ENCODE data around the gene NEO1. TPM values are rescaled to one million over a fixed set of nuclear protein-coding genes. Genes with fewer than 3 reads are reported as not detected.

Gene NEO1
- total RNA-seq, 1 donor from 2014 or later = 75.6 TPM

- no peak for DNase-seq (ENCODE audit: low read depth, low spot score)
- Mint-ChIP-seq H3K9me3 (no peaks in the 10 kb centered on the region), H3K36me3 (ENCODE audit: low read depth) (peaks cover 6% of the 10 kb centered on the region), H3K27me3 (ENCODE audit: low read depth) (no peaks in the 10 kb centered on the region), H3K4me1 (no peaks in the 10 kb centered on the region), H3K4me3 (no peak overlapping the region), H3K27ac (ENCODE audit: unreplicated experiment) (no peak overlapping the region)
- TF ChIP-seq CTCF (conservative IDR thresholded peaks at IDR 0.05) = no peak
Measured at GRCh38 chr15:73264881-73265280, 212.6 kb downstream of the NEO1 start.

- Mint-ChIP-seq H3K27me3 (ENCODE audit: low read depth) (no peaks in the 10 kb centered on the region), H3K4me1 (no peaks in the 10 kb centered on the region), H3K36me3 (ENCODE audit: low read depth) (peaks cover 11% of the 10 kb centered on the region), H3K4me3 (no peak overlapping the region), H3K9me3 (no peaks in the 10 kb centered on the region), H3K27ac (ENCODE audit: unreplicated experiment) (no peak overlapping the region)
- peak; percentile 72 for TF ChIP-seq CTCF (conservative IDR thresholded peaks at IDR 0.05)
- DNase-seq (ENCODE audit: low read depth, low spot score) = peak; percentile 44
Measured at GRCh38 chr15:73265536-73266153, 213.4 kb downstream of the NEO1 start.

- TF ChIP-seq CTCF (conservative IDR thresholded peaks at IDR 0.05) = no peak
- H3K4me1 Mint-ChIP-seq = no peaks in the 10 kb centered on the region
- H3K9me3 Mint-ChIP-seq = no peaks in the 10 kb centered on the region
- H3K27me3 Mint-ChIP-seq (ENCODE audit: low read depth) = no peaks in the 10 kb centered on the region
- H3K27ac Mint-ChIP-seq (ENCODE audit: unreplicated experiment) = no peak overlapping the region
- no peak overlapping the region for H3K4me3 Mint-ChIP-seq
- DNase-seq (ENCODE audit: low read depth, low spot score) = no peak
- H3K36me3 Mint-ChIP-seq (ENCODE audit: low read depth) = peaks cover 9% of the 10 kb centered on the region
Measured at GRCh38 chr15:73268457-73268856, 216.2 kb downstream of the NEO1 start.

GRCh38 chr15:73270366-73271097 is 218.3 kb downstream of the NEO1 start:
- Mint-ChIP-seq H3K36me3 (ENCODE audit: low read depth) (peaks cover 9% of the 10 kb centered on the region), H3K4me3 (no peak overlapping the region), H3K27me3 (ENCODE audit: low read depth) (no peaks in the 10 kb centered on the region), H3K4me1 (no peaks in the 10 kb centered on the region), H3K9me3 (no peaks in the 10 kb centered on the region), H3K27ac (ENCODE audit: unreplicated experiment) (no peak overlapping the region)
- no peak for TF ChIP-seq CTCF (conservative IDR thresholded peaks at IDR 0.05)
- DNase-seq (ENCODE audit: low read depth, low spot score) = no peak

GRCh38 chr15:73273181-73274002 is 221.1 kb downstream of the NEO1 start:
- Mint-ChIP-seq H3K4me3 (no peak overlapping the region), H3K4me1 (no peaks in the 10 kb centered on the region), H3K36me3 (ENCODE audit: low read depth) (peaks cover 9% of the 10 kb centered on the region), H3K27me3 (ENCODE audit: low read depth) (no peaks in the 10 kb centered on the region), H3K9me3 (no peaks in the 10 kb centered on the region), H3K27ac (ENCODE audit: unreplicated experiment) (no peak overlapping the region)
- peak; percentile 83 for TF ChIP-seq CTCF (conservative IDR thresholded peaks at IDR 0.05)
- peak; percentile 48 for DNase-seq (ENCODE audit: low read depth, low spot score)

Measured in neural crest cell (in vitro differentiated cells).